Right atrium auricular region (tissue), 2 donors: Measurements from ENCODE around the gene PTPRN2. TPM values are rescaled to one million over a fixed set of nuclear protein-coding genes. Genes with fewer than 3 reads are reported as not detected.

Experiments
- DNase-seq: peaks from one replicate; pipeline ENCODE4 v3.0.0-alpha.2; 2019; ENCODE audit warnings: low spot score
- H3K27ac ChIP-seq, 2 donors: fragments of 200-600 bp; sonication (generic); 1 replicate in 1 of 2; 2 replicates in 1 of 2; pipeline ENCODE4 v1.5.1; 2016 to 2019
- H3K27me3 ChIP-seq, 2 donors: fragments of 200-600 bp; sonication (generic); one replicate each; pipeline versions ENCODE4 v1.5.1 to v1.6.0; 2017 to 2019
- H3K36me3 ChIP-seq: fragments of 200-600 bp; sonication (generic); one replicate; pipeline ENCODE4 v1.5.1; 2016
- H3K4me1 ChIP-seq, 2 donors: fragments of 200-600 bp; sonication (generic); one replicate each; pipeline versions ENCODE4 v1.5.1 to v1.6.0; 2017 to 2019
- H3K4me3 ChIP-seq, 2 donors: fragments of 200-600 bp; sonication (generic); 1 replicate in 1 of 2; 2 replicates in 1 of 2; pipeline ENCODE4 v1.5.1; 2017 to 2019; ENCODE audit warnings: mild to moderate bottlenecking in 1 of 2, moderate library complexity in 1 of 2
- H3K9me3 ChIP-seq, 2 donors: fragments of 200-600 bp; sonication (generic); one replicate each; pipeline ENCODE4 v1.5.1; 2019
- total RNA-seq, 2 donors: library from RNA; depleted of rRNA; stranded (reverse); fragments of >200 nt; gene quantifications; one replicate each; pipeline ENCODE4 v1.1.0, GENCODE V29; 2016
- TF ChIP-seq, protein P1 (sequence below), 2 donors: fragments of 200-600 bp; sonication (generic); IDR thresholded peaks; one replicate each; pipeline ENCODE4 v1.5.1; 2019; ENCODE audit warnings: antibody characterized with exemption in 2 of 2

Gene PTPRN2
- total RNA-seq, 2 donors from 2014 or later = 2.6 to 2.7 TPM

DNA sequence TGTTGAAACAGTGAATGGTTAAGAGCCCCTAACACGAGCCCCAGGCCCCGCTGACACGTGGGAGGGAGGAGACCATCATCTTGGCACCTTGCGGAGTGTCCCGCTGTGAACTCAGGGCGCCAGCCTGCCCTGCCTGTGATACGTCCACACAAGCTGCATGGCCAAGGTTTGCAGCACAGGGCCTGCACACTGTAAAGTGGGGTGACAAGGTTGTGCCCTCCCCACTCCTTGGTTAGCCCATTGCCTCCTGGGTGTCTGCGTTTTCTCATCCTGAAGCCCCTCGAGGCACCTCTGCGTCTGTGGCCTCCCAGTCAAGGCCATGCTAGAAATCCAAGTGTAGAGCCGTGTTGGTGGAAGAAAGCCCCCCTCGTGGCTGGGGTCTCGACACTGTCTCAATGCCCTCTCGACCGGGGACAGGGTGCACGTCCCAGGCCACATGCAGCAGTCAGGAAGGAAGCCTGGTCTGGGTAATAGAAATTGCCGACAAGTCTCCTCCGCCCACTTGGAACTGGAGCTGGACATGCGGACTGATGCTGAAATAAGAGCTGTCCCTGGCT lies 1058.8 kb downstream of the PTPRN2 start:
- TF ChIP-seq, protein P1, sequence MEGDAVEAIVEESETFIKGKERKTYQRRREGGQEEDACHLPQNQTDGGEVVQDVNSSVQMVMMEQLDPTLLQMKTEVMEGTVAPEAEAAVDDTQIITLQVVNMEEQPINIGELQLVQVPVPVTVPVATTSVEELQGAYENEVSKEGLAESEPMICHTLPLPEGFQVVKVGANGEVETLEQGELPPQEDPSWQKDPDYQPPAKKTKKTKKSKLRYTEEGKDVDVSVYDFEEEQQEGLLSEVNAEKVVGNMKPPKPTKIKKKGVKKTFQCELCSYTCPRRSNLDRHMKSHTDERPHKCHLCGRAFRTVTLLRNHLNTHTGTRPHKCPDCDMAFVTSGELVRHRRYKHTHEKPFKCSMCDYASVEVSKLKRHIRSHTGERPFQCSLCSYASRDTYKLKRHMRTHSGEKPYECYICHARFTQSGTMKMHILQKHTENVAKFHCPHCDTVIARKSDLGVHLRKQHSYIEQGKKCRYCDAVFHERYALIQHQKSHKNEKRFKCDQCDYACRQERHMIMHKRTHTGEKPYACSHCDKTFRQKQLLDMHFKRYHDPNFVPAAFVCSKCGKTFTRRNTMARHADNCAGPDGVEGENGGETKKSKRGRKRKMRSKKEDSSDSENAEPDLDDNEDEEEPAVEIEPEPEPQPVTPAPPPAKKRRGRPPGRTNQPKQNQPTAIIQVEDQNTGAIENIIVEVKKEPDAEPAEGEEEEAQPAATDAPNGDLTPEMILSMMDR (IDR thresholded peaks at IDR 0.05) = no peak
- H3K9me3 ChIP-seq = peaks cover 0 to 18% of the 10 kb centered on the region in 2 donors
- no peak for DNase-seq

DNA sequence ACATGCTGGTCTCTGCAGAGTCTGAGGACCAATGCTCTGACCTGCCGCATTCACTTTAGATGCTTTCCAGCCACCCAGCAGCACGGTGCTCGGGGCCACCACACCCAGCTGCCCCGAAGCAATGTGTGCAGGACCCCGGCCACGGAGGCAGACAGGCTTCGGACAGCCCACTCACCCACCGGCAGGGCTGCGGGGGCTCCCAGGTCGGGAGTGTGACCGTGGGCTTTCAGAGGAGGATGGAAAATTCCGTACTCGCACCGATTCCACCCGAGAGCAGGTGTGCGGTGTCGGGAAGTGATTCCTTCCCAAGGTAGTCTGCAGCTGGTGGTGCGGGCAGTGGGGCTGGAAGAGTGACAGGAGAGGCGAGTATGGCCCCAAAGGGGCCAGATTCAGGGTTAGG lies 1059.9 kb downstream of the PTPRN2 start:
- Histone ChIP-seq H3K27me3 (no peaks in the 10 kb centered on the region), H3K36me3 (no peaks in the 10 kb centered on the region), H3K4me1 (no peaks in the 10 kb centered on the region), H3K4me3 (no peak overlapping the region), H3K27ac (no peak overlapping the region), H3K9me3 (peaks cover 0 to 17% of the 10 kb centered on the region in 2 donors)
- no peak for DNase-seq
- TF ChIP-seq, protein P1 (IDR thresholded peaks at IDR 0.05) = no peak

More for the DNA sequence above, 1058.8 kb downstream of the PTPRN2 start:
- Histone ChIP-seq H3K27ac (no peak overlapping the region), H3K27me3 (no peaks in the 10 kb centered on the region), H3K4me3 (no peak overlapping the region), H3K36me3 (no peaks in the 10 kb centered on the region), H3K4me1 (no peaks in the 10 kb centered on the region)

DNA sequence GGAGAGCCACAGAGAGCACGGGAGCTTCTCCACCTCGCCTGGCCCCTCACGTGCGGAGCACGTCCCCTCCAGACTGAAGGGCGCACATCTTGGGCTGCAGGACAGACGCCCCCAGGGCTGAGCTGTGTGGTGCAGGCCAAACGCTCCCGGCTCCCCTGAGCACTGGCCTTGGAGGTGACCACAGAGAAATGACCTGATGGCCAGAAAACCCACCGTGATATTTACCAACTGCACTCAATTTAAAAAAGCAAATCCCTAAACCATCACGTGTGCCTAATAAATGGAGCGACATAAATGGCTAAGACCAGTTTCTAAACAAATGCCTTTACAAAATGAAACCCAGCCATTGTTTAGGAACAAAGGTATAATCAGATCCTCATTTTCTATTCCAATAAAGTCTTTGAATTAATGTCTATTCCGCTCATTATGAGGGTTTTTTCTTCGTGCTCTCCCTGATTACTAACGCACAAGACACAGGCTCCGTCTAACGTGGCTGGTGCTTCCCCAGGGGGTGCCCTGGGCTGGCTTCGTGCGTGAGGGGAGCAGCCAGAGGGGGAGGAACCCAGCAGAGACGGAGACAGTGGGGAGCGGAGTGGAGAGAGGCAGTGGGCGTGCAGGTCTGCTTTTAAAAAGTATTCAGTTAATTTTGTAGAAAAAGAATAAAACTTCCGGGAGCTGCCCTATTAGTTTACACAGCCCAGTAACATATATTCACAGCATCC lies 1060.5 kb downstream of the PTPRN2 start:
- Histone ChIP-seq H3K4me3 (no peak overlapping the region), H3K27me3 (no peaks in the 10 kb centered on the region), H3K9me3 (peaks cover 0 to 11% of the 10 kb centered on the region in 2 donors), H3K36me3 (no peaks in the 10 kb centered on the region), H3K4me1 (no peaks in the 10 kb centered on the region), H3K27ac (no peak overlapping the region)
- DNase-seq = no peak
- TF ChIP-seq, protein P1 (IDR thresholded peaks at IDR 0.05) = no peak

DNA sequence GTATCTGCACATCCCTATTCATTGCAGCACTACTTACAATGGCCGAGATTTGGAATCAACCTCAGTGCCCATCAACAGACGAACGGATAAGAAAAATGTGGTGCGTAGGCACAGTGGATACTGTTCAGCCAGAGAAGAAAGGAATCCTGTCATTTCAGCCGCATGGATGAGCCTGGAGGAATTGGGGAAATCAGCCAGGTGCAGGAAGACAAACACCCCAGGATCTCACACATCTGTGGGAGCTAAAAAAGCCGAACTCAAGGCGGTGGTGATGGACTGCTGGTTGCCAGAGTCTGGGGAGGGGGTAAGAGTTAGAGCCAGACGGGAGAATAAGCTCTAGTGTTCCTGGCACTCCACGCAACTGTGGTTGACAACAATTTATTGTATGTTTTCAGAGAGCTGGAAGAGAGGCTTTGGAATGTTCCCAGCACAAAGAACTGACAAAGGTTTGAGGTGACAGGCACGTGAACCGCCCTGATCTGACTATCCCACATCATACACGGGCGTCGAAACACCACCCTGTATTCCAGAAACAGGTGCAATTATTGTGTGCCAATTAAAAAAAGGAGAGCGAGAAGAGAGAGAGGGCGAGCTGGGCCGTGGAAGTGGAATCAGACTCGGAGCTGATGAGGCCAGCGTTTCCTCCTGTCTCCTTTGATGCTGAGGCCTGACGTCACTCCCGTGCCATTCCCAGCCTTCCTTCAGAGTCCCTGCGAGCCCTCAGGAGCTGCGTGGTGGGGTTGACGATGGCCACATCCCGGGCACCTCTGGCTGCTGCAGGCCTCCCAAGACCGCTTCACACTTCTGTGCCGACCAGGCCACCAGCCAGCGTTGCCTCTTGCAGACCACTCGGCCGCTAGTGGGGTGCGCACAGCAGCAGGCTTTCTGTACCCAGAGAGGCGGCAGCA lies 1061.4 kb downstream of the PTPRN2 start:
- no peak for DNase-seq
- Histone ChIP-seq H3K4me3 (no peak overlapping the region), H3K27ac (no peak overlapping the region), H3K9me3 (peaks cover 0 to 3% of the 10 kb centered on the region in 2 donors), H3K27me3 (no peaks in the 10 kb centered on the region), H3K4me1 (no peaks in the 10 kb centered on the region), H3K36me3 (no peaks in the 10 kb centered on the region)
- TF ChIP-seq, protein P1 (IDR thresholded peaks at IDR 0.05) = no peak

DNA sequence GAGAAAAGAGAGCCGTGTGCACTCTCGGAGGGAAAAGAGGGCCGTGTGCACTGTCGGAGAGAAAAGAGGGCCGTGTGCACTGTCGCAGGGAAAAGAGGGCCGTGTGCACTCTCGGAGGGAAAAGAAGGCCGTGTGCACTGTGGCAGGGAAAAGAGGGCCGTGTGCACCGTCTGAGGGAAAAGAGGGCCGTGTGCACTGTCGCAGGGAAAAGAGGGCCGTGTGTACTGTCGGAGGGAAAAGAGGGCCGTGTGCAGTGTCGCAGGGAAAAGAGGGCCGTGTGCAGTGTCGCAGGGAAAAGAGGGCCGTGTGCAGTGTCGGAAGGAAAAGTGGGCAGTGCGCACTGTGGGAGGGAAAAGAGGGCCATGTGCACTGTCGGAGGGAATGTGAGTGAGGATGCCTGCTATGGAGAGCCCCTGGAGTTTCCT lies 1062.1 kb downstream of the PTPRN2 start:
- Histone ChIP-seq H3K9me3 (no peaks in the 10 kb centered on the region), H3K4me3 (no peak overlapping the region), H3K27ac (no peak overlapping the region), H3K36me3 (no peaks in the 10 kb centered on the region), H3K4me1 (no peaks in the 10 kb centered on the region), H3K27me3 (no peaks in the 10 kb centered on the region)
- DNase-seq = no peak
- TF ChIP-seq, protein P1 (IDR thresholded peaks at IDR 0.05) = no peak
